C4-2B (cell line): ENCODE results near the gene PIK3R2.
A peak's percentile ranks its signal among the peaks of the same experiment; 100 is the strongest.

Experiments used
- H3K27ac ChIP-seq: fragments of 450-650 bp; 2 replicates; pipeline ENCODE4 v1.5.1; 2017
- CTCF ChIP-seq: fragments of 450-650 bp; conservative IDR thresholded peaks from 2 replicates; pipeline ENCODE4 v1.5.1; 2017; ENCODE audit warnings: mild to moderate bottlenecking
- ZFX ChIP-seq: fragments of 450-650 bp; IDR thresholded peaks from 2 replicates; pipeline ENCODE4 v1.6.1; 2017

The PIK3R2 gene

GRCh38 chr19:18160971-18161635 is 8.1 kb downstream of the PIK3R2 start:
- peak; percentile 99 for TF ChIP-seq CTCF
- TF ChIP-seq ZFX, result peak; percentile 93; the same call in 1 of the 2 replicates
- peak overlapping the region; percentile 90 for H3K27ac ChIP-seq

DNA sequence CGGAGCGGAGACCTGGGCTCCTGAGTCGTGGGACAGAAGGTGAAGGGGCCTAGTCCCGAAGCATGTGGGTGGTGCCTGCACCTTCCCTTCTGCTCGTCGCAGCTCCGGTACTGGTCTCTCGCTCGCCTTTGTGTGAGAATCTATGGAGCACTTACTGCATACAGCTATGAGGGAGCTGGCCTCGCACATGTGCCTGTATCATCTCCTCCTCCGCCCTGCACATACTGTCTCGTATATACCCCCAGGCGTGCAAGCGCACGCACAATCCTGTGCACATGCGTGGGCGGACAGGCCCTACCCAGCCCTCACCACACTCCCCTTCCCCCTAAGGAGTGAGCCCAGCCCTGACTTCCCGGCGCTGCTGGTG is 8.7 kb downstream of the PIK3R2 start:
- TF ChIP-seq ZFX (no peak), CTCF (peak; percentile 83)
- peak overlapping the region; percentile 90; the same call in 1 of the 2 replicates for H3K27ac ChIP-seq

GRCh38 chr19:18164072-18164471 is 11.1 kb downstream of the PIK3R2 start:
- H3K27ac ChIP-seq, result no peak overlapping the region
- TF ChIP-seq CTCF (no peak), ZFX (no peak)

GRCh38 chr19:18165794-18166544 is 13.0 kb downstream of the PIK3R2 start:
- no peak overlapping the region for H3K27ac ChIP-seq
- TF ChIP-seq CTCF (no peak), ZFX (no peak)

DNA sequence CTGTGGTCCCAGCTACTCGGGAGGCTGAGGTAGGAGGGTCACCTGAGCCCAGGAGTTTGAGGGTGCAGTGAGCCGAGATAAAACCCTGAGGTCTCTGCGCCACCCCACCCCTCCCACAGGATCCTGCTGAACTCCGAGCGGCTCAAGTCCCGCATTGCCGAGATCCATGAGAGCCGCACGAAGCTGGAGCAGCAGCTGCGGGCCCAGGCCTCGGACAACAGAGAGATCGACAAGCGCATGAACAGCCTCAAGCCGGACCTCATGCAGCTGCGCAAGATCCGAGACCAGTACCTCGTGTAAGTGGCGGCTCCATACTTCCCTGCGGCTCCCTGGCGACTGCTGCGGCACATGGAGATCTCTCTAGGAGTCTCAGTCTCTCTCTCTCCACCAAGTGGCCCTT is 14.0 kb downstream of the PIK3R2 start:
- no peak for TF ChIP-seq ZFX
- TF ChIP-seq CTCF, result no peak
- no peak overlapping the region for H3K27ac ChIP-seq

- TF ChIP-seq ZFX (no peak), CTCF (peak; percentile 86)
- H3K27ac ChIP-seq, result no peak overlapping the region
Measured at GRCh38 chr19:18167975-18168645, 15.1 kb downstream of the PIK3R2 start.
